Cardiac septum (tissue), 1 donor: ENCODE data around the gene MMUT. TPM values are rescaled to one million over a fixed set of nuclear protein-coding genes. Genes with fewer than 3 reads are reported as not detected.
"Not testable (repeated sequence)": the region's sequence is repeated elsewhere in the genome, so short reads cannot be mapped to it uniquely, and the experiment has no call there.

Experiments used
- DNase-seq: peaks from one replicate; pipeline ENCODE4 v3.0.0-alpha.2; 2020; ENCODE audit warnings: low spot score
- intact Hi-C: fragments of 100-400 bp; cut with DNase I; formaldehyde crosslinking; loops from one replicate; pipeline ENCODE4 v1.14.0; 2022
- long read RNA-seq: library from polyadenylated mRNA; unstranded; transcript quantifications from one replicate; pipeline ENCODE4 v2.0.0, GENCODE V29; 2021
- total RNA-seq: library from RNA; stranded (reverse); fragmentation: NEBNext Ultra II Directional; extraction: Animal tissue kit (Norgen Biotek cat#: 25700); gene quantifications from one replicate; pipeline ENCODE4 v1.2.1, GENCODE V29; 2021
- donor health status: DM: no; HTN: no; CAD: no.

MMUT gene
- 33.6 TPM for total RNA-seq
- long read RNA-seq, transcript MUT-201 (13 exons, 3,749 nt): major isoform, 133 of 175 reads
- long read RNA-seq, partial matches to known transcripts: 10 of 175 reads
- long read RNA-seq, other reads (novel, unspliced or antisense): 32 of 175 reads

DNA sequence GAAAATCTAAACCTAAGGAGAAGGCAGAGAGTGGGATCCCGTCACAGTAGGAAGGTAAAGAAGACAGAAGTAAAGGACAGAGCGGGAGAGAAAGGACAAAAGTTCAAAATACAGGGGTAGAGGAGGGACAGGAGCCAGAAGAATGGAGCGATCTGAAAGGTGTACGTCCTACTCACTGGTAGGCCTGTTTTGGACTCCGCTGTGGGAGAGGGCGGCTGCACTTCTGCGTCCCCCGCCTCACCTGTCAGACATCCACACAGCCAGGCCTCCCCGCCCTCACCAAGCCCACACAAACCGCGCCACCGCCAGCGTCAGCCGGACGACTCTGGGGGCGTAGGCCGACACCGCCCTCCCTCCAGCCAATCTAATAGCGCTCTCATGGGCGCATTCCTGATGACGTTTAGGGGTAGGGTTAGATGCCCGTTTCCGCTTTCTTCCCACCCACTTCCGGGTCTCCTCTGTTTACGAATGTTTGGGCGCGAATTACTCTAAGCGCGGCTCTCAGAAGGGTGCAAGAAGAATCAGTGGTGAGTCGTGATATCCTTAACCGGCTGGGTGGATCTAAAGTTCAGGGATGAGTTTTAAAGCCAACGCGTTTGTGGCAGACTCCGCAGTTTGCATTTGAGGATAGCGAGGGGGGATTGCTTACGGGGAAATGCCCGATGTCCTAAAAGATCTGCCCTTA, at the start of gene MMUT, which contains the start of gene CENPQ:
TSS of gene MMUT (minus strand) at position 327 of the 685 bp plus-strand sequence. CDS start 3,787 bp downstream, outside the sequence.
TSS of gene CENPQ (plus strand) at position 444 of the 685 bp plus-strand sequence. CDS start 6,807 bp downstream, outside the sequence.
- intact Hi-C loops: no loop called here
- DNase-seq: peak; percentile 96

DNA sequence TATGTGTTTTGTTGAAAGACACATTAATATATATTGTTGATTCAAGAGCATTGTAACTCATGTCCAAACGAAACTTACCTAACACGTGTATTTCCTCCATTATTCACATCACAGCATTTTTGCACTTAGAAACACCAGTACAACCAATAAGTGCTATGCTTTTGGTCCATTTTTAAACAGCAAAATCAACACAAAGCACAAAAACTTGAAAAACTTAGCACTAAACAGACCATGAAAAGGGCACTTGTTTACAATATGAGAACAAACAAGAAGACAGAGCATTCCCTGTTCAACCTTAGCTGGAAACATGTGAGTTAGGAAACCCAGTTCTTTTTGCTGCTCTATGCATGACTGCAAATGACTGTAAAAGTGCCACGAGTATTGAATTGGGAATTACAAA, 46.3 kb upstream of the MMUT start:
- intact Hi-C loops: no loop called here
- no peak for DNase-seq

DNA sequence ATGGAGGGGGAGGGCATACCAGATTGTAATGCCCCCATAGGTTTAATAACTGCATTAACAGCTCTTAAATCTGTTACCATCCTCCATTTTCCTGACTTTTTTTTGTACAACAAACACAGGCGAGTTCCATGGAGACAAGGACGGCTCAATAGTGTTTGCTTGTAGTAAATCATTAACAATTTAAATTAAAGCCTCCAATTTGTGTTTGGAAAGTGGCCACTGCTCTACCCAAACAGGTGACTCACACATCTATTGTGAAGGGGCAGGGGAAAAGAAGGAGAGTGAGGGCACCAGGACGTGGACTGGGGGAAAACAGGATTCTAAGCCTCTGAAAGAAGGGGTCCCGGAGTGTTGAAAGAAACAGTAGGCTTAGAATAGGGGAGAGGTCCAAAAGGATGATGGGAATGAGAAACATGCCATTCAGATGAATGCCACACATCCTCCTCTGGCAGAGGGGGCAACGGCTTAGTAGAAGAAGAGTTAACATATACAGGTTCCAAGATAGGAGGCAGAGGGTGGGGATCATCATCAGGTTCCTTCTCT, 43.6 kb upstream of the MMUT start:
- intact Hi-C loops: no loop called here
- DNase-seq: no peak

DNA sequence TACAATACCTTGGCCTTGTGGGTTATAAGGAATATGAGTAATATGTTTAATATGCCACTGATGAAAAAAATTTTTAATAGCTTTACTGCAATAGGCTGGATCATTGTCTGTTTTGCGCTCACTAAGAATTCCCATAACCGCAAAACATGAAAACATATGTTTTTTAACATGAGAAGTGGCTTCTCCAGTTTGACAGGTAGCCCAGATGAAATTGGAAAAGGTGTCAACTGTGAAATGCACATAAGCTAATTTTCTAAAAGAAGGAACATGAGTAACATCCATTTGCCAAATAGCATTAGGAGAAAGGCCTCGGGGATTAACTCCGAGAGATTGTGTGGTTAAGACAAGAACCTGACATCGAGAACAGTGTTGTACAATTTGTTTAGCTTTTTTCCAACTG, 41.6 kb upstream of the MMUT start:
- intact Hi-C loops: no loop called here
- no peak for DNase-seq

DNA sequence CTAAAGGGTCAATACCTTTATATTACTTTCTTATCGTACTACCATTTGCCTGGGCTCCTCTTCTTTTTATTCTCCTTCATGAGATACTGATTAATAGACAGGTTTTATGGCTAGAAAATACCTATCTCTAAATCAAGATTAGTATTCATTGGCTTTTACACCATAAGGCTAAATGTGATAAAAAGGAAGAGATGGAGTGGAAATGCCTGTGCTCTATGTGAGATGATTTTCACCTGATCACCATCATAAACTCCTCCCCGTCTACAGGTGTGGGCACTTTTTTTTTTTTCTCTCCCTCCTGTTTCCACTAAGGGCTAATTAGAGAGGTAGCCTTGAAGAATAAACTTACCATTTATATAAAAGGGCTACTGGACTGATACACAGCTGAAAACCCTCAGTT, 36.6 kb upstream of the MMUT start, which contains the start of gene GLYATL3:
TSS of gene GLYATL3 (plus strand) at position 301 of the 400 bp plus-strand sequence. CDS start 12,068 bp downstream, outside the sequence.
- intact Hi-C loops: no loop called here
- DNase-seq: no peak

DNA sequence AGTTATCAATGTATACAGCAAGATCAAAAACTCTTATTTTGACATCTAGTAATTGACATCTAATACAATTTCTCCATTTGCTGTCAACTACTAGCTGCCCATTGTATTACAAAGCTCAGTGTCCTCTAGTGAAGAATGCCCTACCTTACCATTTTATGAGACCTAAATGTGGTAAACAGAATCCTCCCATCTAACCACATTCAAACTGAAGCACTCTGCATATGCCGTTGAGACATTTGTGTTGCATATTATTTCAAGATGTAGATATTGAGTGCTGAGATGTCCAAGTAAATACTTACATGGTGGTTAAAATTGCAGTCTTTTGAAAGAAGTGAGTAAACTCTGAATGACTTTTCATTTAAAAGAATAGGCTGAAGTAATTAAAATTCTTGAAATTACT, 36.1 kb upstream of the MMUT start:
- intact Hi-C loops: no loop called here
- DNase-seq: no peak

DNA sequence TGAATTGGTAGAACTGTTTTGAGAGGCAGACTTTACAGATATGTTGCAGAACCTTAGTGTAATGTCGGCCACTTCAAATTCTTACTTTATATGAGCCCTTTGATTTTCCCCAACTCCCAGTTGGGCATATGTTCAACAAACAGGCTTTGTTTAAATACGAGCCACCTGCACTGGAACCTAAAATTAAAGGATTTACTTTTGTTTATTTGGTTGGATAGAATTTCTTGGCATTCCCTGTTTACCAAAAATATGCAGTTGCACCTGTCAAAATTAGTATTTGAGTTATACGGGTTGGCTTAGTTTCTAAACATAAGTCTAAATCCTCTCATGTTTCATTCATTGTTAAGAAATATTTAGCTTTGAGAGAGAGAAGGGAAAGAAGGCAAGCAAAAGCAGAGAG, 34.3 kb upstream of the MMUT start:
- no peak for DNase-seq
- intact Hi-C loops: no loop called here

DNA sequence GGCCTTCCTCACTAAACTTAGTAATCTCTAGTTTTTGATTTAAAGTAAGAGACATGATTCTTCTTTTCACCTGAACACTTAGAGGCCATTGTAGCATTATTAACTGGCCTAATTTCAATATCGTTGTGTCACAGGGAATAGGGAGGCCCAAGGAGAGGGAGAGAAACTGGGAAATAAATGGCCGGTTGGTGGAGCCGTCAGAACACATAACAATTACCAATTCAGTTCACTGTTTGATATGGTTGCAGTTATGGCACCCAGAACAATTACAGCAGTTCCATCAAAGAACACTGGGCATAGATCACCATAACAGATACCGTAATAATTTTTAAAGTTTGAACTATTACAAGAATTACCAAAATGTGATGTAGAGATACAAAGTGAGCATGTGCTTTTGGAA, 27.6 kb upstream of the MMUT start:
- intact Hi-C loops: no loop called here

DNA sequence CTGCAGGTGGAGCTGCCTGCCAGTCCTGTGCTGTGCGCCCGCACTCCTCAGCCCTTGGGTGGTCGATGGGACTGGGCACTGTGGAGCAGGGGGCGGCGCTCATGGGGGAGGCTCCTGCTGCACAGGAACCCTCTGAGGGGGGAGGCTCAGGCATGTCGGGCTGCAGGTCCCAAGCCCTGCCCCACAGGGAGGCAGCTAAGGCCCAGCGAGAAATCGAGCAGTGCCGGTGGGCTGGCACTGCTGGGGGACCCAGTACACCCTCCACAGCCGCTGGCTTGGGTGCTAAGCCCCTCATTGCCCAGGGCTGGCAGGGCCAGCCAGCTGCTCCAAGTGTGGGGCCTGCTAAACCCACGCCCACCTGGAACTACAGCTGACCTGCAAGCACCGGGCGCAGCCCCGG, 20.3 kb upstream of the MMUT start:
- DNase-seq, intact Hi-C loops: not testable (repeated sequence)

More for the DNA sequence above, 27.6 kb upstream of the MMUT start:
- DNase-seq: no peak

DNA sequence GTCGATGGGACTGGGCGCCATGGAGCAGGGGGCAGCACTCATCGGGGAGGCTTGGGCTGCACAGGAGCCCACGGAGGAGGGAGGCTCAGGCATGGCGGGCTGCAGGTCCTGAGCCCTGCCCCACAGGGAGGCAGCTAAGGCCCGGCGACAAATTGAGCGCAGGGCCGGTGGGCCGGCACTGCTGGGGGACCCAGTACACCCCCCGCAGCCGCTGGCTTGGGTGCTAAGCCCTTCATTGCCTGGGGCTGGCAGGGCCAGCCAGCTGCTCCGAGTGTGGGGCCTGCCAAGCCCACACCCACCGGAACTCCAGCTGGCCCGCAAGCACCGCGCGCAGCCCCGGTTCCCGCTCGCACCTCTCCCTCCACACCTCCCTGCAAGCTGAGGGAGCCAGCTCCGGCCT, 18.8 kb upstream of the MMUT start:
- DNase-seq, intact Hi-C loops: not testable (repeated sequence)

DNA sequence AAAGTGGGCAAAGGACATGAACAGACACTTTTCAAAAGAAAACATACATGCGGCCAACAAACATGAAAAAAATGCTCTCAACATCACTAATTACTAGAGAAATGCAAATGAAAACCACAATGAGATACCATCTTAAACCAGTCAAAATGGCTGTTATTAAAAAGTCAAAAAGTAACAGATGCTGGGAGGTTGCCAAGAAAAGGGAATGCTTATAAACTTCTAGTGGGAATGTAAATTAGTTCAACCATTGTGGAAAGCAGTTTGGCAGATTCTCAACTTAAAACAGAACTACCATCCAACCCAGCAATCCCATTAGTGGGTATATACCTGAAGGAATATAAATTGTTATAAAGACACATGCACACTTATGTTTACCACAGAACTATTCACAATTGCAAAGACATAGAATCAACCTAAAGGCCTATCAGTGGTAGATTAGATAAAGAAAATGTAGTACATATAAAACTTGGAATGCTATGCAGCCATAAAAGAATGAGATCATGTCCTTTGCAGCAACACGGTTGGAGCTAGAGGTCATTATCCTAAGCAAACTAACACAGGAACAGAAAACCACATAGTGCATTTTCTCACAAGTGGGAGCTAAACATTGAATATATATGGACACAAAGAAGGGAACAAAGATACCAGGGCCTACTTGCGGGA, 16.4 kb upstream of the MMUT start:
- intact Hi-C loops: no loop called here
- no peak for DNase-seq

DNA sequence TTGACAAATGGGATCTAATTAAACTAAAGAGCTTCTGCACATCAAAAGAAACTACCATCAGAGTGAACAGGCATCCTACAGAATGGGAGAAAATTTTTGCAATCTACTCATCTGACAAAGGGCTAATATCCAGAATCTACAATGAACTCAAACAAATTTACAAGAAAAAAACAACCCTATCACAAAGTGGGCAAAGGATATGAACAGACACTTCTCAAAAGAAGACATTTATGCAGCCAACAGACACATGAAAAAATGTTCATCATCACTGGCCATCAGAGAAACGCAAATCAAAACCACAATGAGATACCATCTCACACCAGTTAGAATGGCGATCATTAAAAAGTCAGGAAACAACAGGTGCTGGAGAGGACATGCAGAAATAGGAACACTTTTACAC, 13.5 kb upstream of the MMUT start:
- intact Hi-C loops, DNase-seq: not testable (repeated sequence)

DNA sequence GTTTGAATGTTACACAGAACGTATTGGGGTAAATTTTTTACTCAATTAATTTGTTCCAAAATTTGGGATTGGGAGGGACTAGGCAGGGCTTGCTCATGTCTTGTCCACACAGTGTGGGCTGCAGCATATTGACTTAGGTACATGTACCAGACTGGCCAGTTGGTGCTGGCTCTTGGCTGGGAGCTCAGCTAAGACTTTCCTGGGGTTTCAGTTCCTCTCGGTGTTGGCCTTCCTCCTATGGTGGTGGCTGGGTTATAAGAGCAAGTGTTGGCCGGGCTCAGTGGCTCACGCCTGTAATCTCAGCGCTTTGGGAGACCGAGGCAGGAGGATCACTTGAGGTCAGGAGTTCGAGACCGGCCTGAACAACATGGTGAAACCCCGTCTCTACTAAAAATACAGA, 5.0 kb upstream of the MMUT start:
- DNase-seq: no peak
- intact Hi-C loops: no loop called here

DNA sequence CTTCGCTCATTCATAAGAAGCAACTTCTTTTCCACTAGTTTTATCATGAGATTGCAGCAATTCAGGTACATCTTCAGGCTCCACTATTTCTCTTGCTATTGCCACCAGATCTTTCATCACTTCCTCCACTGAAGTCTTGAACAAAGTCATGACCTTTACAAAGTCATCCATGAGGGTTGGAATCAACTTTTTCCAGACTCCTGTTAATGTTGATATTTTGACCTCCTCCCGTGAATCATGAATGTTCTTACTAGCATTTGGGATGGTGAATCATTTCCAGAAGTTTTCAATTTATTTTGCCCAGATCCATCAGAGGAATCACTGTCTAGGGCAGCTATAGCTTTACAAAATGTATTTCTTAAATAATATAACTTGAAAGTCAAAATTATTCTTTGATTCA, 1.6 kb upstream of the MMUT start:
- DNase-seq: no peak
- intact Hi-C loops: no loop called here

DNA sequence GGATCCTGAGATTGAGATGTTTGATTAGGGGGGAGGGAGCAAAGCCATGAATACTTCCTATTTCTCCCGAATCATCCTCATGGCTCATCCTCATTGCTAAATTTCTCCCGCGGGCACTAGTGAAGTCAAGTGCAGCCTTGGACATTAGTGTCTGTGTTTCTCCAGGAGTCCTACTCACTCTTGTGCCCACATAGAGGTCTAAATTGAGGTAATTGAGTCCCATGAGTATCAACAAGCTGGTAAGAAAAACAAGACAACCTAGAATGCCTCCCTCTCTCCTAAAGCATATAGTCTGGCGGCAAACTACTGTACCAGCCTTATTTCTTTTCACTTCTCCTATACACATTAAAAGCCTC, 537 bp upstream of the MMUT start:
- intact Hi-C loops: no loop called here
- DNase-seq: no peak

DNA sequence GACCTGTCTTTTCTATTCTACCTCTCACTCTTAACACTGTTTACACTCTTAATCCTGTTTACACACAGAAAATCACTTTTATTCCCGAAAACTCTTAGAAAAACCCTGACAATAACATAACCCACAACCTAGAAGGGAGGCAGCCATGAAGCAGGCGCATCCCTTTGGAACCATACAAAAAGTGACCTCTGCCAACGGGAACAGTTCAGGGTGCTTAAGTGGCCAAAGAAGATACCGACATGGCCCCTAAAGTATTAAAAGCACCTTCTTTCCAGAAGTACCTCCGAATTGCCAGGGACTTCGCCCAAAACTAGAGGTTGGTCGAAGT, 490 bp downstream of the MMUT start:
- intact Hi-C loops: no loop called here
- DNase-seq: no peak

DNA sequence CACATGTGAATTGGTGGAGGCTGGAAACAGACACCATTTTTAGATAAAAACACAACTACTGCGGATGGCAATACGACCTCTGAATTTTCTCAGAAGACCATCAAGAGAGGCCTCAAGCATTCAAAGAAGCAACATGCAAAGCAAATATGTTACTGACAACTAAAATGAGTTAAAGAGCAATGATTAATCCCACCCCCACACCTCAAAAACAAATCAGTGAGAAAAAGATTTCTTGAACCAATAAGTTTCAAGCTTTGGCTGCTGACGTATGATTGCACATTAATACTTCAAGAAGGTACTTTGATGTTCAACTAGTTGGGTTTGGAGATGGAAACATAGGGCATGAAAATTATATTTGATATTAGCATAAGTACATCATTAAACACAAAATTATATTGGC, 982 bp downstream of the MMUT start:
- DNase-seq: no peak
- intact Hi-C loops: no loop called here

DNA sequence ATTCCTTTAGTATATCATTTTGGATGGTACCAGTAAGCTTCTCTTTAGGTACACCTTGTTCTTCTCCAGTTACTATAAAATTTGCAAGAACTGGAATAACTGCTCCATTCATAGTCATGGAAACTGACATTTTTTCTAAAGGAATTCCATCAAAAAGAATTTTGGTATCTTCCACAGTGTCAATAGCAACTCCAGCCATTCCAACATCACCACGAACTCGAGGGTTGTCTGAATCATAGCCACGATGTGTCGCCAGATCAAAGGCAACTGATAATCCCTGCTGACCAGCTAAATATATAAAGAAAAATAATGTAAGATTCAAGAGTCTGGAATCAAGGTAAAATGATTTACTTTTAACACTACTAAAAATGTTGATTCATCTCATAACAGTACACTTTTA, 5.3 kb downstream of the MMUT start:
- DNase-seq: no peak
- intact Hi-C loops: no loop called here

DNA sequence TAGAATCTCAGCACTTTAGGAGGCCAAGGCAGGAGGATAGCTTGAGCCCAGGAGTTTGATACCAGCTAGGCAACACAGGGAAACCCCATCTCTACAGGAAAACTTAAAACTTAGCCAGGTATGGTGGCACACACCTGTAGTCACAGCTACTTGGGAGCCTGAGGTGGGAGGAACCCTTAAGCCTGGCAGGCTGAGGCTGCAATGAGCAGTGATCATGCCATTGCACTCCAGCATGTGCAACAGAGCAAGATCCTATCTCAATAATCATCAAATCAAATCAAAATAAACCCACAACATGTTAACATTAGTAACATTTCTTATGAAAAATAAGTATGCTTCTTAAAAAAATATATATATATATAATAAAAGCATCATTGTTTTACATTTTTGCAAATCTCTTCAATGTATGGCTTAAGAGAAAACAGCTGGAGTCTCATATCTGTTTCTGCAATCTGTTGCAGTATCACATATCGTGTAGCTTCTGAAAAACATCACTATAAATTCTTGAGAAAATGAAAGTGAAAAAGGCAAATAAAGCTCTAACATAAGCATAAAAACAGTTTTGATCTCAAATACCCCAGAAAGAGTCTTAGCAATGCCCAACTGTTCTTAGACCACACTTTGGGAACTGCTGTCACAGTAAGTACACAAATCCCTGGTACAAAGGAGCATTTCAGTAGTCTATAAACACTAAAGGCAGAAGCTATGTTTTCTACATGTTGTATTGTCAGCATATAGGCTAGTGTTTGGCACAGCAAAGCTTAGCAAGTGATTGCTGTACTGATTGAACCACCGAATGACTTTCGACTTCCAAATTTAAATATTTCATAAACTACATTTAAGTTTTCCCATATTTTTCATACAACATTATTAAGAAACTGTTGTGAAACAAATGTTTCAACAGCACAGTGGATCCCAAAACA, 8.0 kb downstream of the MMUT start:
- DNase-seq: no peak
- intact Hi-C loops: no loop called here

DNA sequence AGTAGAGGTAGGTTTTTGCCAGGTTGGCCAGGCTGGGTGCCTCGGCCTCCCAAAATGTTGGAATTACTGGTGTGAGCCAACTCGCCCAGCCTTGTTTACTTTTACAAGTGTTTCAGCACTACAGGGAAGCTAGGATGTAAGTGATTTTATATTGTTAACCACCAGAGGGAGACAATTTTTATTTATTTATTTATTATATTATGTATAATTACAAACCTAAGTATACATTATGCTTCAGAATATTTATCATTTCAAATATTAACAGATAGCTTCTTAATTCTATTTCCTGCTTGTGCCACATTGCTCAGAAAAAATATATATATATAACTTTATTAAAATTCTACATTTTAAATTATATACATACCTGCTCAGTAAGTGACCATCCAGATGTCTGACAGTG, 9.8 kb downstream of the MMUT start:
- no peak for DNase-seq
- intact Hi-C loops: no loop called here
